PFSK-1 (cell line): Measurements from ENCODE around the gene ALDH8A1.

Experiments
- FOXP2 ChIP-seq: optimal IDR thresholded peaks from 2 replicates; pipeline ENCODE3; 2011; ENCODE audit warnings: borderline replicate concordance, control low read depth, inconsistent platforms; ENCODE audit not compliant: insufficient read depth; ENCODE audit errors: extremely low read length, extremely low read depth
- POLR2AphosphoS5 ChIP-seq: IDR thresholded peaks from 2 replicates; pipeline ENCODE4 v1.6.1; 2012; ENCODE audit warnings: low read depth, mild to moderate bottlenecking, control low read depth, low read length, moderate library complexity
- REST ChIP-seq, 2 experiments: IDR thresholded peaks; 2 replicates each; pipeline versions ENCODE4 v1.6.1 to v1.8.0; 2011 to 2012; ENCODE audit warnings: low read depth in 2 of 2, low read length in 2 of 2, control low read depth in 1 of 2, inconsistent platforms in 1 of 2, mild to moderate bottlenecking in 1 of 2, moderate library complexity in 1 of 2; ENCODE audit not compliant: insufficient read depth in 1 of 2
- SIN3A ChIP-seq: IDR thresholded peaks from 2 replicates; pipeline ENCODE4 v1.6.1; 2012; ENCODE audit warnings: mild to moderate bottlenecking, low read length, moderate library complexity, borderline replicate concordance; ENCODE audit not compliant: insufficient read depth
- TAF1 ChIP-seq: IDR thresholded peaks from 2 replicates; pipeline ENCODE4 v1.6.1; 2012; ENCODE audit warnings: low read length, control low read depth, borderline replicate concordance; ENCODE audit not compliant: insufficient read depth

The ALDH8A1 gene

GRCh38 chr6:134954272-134955000, 4.5 kb upstream of the ALDH8A1 start:
- TF ChIP-seq REST (IDR thresholded peaks at IDR 0.05; ENCODE audit: insufficient read depth in 1 of 2, low read depth in 2 of 2, low read length in 2 of 2) (no peak), POLR2AphosphoS5 (no peak), TAF1 (no peak), FOXP2 (no peak), SIN3A (no peak)

GRCh38 chr6:134951494-134952263, 1.8 kb upstream of the ALDH8A1 start:
- TF ChIP-seq FOXP2, result no peak
- no peak for TF ChIP-seq REST (IDR thresholded peaks at IDR 0.05; ENCODE audit: insufficient read depth in 1 of 2, low read depth in 2 of 2, low read length in 2 of 2)
- no peak for TF ChIP-seq SIN3A
- no peak for TF ChIP-seq POLR2AphosphoS5
- TF ChIP-seq TAF1, result no peak

GRCh38 chr6:134950482-134950881, 581 bp upstream of the ALDH8A1 start:
- TF ChIP-seq SIN3A, result no peak
- TF ChIP-seq REST (IDR thresholded peaks at IDR 0.05; ENCODE audit: insufficient read depth in 1 of 2, low read depth in 2 of 2, low read length in 2 of 2), result no peak

GRCh38 chr6:134948691-134949090, 1.2 kb downstream of the ALDH8A1 start:
- TF ChIP-seq FOXP2 (no peak), SIN3A (no peak), TAF1 (no peak), REST (IDR thresholded peaks at IDR 0.05; ENCODE audit: insufficient read depth in 1 of 2, low read depth in 2 of 2, low read length in 2 of 2) (no peak)
